HG02943 (cell line): ENCODE results near the gene MACROH2A1.

Experiments
- ATAC-seq: cut with Tn5 transposase; IDR thresholded peaks from one replicate; pipeline ENCODE4 v1.9.1; 2021; ENCODE audit warnings: mild to moderate bottlenecking, low read depth, moderate library complexity; ENCODE audit not compliant: unreplicated experiment

MACROH2A1 gene

DNA sequence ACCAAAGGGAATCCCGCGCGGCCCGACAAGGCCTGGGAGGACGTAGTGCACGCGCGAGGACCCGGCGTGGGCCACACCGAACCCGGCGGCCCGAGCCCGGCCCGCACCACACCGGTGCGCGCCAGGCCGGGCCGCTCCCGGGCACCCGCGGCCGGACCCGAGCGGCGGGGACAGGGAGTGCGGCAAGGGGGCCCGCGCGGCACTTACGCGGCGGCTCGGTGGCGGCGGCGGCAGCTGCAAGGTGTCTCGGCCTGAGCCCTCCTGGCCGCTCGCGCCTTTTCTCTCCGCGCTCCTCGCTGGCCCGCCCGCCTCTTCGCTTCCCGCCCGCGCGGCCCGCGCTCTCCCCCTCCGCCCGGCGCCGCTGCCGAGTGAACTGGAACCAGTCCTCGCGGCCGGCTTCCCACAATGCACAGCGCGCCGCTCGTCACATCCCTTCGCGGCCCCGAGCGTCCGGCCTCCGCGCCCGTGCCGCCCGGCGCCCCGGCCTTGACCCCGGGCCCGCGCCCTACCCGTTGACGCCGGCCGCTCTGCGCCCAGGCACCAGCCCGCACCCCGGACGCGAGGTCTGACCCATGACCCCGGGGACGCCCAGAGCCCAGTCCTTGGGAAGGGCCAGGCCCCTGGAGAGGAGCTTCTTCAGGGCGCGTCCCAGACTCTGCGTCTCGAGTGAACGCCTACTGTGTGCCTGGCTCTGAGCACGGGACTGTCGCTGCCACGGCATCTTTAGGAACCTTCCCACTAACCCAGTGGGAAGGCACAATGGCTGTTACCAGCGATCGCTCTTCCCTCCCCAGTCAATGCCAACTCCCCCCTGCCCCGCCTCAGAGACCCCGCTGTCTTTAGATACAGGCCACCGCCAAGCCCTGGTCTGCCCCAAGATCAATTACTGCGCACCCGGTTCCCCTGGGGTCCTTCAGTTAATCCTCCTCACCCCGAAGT, at the start of gene MACROH2A1:
Gene MACROH2A1, minus strand, starts transcription at position 377 of the 939 bp plus-strand sequence. CDS start 10,138 bp downstream, outside the sequence.
- ATAC-seq, result peak; percentile 72

DNA sequence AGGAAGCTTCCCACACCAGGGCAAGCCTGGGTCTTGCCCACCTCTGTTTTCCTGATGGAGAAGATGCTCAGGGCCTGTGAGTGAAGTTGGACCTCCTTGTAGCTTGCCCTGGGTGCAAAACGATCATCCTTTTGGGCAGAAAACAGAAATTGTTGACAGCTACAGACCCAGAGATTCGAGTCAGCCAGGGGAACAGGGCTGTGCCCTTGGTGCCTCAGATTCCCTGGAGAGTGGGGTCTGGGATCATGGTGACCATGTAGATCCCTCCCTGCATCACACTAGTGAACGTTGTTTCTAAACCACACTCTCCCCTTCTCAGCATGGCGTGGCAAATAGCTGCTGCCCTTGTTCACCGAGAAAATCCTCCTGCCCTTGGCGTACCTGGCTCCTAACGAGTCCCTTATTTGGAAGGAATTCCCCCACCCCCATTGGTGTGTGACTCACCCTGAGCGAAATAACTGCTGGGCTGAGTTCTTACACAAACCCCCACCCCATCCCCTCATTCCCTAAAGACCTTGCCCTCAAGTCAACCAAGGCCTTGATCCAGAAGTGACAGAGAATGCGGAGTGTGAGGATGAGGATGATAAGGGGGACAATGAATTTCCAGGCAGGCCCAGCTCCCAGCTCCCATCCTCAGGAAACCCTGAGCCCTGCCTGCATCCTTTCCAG, 49.2 kb upstream of the MACROH2A1 start:
- no peak for ATAC-seq

- ATAC-seq, result no peak
These were observed 48.4 kb upstream of the MACROH2A1 start, which contains the start of gene DCANP1 for GRCh38 chr5:135447298-135447929. TSS of gene DCANP1 (minus strand) at chr5:135447348. CDS start at chr5:135447108, 240 bp downstream.

- ATAC-seq, result no peak
These were observed 47.6 kb upstream of the MACROH2A1 start for GRCh38 chr5:135446615-135447014.

DNA sequence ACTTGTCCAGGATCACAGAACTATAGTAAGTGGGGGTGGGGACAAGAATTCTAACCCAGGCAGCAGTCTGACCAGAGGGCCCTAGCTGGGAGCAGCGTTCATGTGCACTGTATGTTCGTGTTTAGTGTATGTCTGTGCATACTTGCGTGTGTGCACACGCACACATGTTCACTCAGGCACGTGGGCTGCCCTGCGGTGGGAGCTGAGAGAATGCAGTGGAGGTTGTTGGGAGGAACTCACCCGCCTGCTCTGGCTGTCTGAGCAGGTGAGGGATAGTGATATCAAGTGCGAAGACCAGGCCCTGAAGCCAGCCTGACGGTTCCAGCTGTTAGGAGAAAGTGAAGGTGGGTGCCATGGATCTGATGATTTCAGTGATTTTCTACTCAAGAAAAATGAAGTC, 47.2 kb upstream of the MACROH2A1 start:
- no peak for ATAC-seq

DNA sequence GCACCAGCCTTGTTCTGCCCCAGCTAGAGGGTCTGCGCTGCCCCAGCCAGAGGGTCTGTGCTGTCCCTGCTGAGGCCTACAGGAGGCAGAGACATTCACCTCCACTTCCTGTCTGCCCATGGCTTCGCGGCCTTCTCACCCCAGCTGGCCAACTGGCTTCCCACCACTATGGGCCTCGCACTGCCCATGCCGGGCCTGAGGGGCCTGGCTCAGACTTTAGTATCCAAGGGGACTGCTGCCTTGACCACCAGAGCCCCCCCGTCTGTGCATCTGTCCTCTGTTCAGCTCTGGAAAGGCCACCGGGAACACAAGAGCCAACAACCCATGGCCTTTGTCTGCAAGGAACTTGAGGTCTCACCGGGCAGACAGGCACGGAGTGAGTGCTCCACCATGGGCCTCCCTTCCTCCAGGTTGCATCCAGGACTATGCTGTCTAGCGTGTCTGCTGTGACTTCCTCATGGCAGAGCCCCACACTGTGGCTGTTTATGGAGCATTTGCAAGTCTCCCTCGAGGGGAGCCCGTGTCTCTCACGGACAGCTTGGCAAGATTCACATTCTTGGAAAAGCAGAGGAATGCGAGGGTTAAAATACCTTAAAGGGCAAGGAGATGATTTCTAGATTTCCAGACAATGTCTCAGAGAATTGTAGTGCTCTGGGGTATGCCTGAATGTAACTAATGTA, 46.4 kb upstream of the MACROH2A1 start:
- no peak for ATAC-seq

GRCh38 chr5:135444881-135445280, 45.9 kb upstream of the MACROH2A1 start:
- no peak for ATAC-seq

- ATAC-seq, result no peak
These were observed 45.3 kb upstream of the MACROH2A1 start for GRCh38 chr5:135444360-135444759.

- no peak for ATAC-seq
These were observed 44.3 kb upstream of the MACROH2A1 start for GRCh38 chr5:135443161-135443960.

DNA sequence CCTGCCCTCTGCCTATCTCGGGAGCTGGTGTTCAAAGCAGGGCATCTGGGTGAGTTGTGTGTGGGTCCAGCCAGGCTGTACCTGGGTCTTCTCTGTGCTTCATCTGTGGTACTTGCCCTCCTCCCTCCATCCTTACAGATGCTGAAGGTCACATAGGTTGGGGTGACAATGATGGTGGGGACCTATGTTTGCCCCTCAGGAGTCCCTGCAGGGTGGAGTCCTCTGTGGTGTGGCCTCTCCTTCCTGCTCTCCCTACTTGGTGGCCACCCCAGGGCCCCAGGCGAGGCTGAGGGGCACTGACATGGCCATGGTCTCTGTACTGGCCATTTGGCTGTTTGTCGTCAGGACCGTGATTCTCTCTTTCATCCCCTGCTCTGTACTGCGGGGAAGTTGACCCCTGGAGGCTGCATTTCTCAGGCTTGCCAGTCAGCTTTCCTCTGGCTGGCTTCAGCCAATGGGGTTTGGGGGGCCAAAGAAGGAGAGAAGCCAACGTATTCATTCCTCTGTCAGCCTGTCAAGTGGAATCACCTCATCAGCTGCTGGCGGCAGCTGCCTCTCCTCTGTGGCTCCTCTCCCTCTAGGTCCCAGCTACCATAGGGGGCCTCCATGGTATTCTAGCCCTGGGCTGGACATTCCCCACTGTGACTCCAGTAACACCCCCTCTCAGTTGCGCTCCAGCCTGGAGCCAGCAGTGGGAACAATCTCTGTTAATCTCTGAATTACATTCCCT, 43.6 kb upstream of the MACROH2A1 start:
- no peak for ATAC-seq

DNA sequence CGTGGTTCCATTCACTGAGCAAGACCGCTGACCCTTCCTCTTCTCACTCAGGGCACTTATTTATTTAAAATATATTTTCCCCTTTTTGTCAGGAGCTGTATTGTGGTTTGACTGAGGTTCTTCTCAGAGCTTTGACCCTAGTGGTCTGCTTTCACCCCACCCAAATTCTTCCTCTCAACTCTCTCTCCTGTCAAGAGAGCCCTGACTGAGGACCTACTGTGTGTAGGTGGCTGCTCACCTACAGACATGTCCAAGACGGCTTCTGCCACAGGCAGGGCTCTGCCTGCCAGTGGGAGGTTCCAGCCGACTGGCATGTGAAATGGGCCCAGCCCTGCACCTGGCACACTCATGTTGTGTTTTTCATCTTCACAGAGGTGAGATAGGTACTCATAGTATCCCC, 42.9 kb upstream of the MACROH2A1 start:
- no peak for ATAC-seq

DNA sequence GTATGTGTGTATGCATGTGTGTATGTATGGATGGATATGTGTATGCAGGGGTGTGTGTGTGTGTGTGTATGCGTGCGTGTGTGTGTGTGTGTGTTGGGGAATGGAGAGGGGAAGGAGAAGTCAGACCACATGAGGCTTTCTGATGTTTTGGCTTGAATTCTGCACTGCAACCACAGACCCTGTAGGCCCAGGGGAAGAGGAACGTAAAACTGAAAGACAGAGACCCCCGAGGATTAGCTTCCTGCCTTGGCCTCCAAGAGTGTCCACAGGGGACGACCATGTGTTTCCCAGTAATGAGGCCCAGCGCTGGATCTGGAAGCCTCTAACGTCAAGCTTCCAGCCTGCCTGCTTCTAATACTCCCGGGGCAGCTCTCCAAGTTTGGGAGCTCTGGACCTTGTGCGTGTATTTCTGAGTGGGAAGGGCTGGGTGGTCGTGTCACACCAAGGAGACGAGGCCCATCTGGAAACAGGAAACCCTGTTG, 42.4 kb upstream of the MACROH2A1 start:
- ATAC-seq, result no peak

- ATAC-seq, result no peak
These were observed 41.9 kb upstream of the MACROH2A1 start for GRCh38 chr5:135440916-135441315.

GRCh38 chr5:135439231-135440205, 40.5 kb upstream of the MACROH2A1 start:
- ATAC-seq, result no peak

DNA sequence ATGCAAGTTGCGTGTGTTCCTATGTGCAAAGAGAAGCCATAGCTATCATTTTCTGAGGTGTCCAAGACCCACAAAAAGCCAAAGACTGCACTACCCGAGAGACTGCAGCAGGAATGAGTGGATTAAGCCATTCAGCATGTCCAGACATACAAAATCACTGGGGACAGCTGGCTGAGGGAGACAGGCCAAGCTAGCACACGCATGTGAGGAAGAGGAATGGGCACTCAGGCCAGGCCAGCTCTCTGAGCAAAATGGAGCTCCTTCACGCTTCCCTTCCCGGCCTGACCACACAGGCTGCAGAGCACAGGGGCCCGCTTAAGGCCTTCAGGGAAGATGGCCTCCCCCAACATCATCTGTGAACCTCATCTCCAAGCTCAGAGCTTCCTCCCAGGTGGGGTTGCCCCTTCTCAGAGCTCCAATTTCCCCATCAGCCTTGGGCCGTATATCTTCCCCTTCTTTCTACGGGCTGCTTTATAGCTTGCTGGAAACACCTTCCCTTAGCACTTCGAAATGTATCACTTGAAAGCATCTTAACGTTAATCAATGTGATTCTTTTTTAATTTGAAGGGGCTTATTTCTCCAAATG, 39.7 kb upstream of the MACROH2A1 start:
- no peak for ATAC-seq

DNA sequence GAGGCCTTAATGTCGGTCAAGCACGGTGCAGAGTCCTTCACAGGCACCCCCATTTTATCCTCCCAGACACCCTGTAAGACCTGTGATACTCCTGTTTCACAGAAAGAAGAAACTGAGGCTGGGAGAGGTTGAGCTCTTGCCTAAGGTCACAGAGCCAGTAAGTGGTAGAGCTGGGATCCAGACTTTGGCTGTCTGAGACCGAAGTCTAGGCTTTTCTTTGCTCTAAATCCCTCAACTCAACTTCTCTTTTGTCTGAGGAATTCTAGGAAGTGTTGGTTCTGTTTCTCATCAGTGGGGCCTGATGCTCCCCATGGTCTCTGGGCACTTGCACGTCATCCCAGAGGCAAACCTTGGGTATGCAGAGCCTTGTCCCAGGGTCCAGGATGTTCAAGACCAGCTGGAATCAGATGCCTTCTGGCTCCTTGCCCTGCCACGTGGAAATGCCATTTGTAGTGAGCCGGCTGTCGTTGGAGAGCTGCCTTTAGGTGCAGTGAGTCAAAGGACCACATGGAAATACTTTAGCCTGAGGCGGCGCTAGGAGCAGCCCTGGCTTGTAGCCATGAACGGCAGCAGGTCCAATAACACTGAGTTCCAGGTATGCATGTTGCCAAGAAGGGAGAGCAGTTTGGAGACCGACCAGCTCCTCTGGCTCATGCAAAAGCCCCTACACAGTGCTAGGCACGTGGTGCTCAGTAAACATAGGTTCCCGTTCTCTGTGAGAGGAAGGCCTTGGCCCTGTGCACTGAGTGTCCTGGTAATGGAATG, 38.9 kb upstream of the MACROH2A1 start:
- no peak for ATAC-seq

DNA sequence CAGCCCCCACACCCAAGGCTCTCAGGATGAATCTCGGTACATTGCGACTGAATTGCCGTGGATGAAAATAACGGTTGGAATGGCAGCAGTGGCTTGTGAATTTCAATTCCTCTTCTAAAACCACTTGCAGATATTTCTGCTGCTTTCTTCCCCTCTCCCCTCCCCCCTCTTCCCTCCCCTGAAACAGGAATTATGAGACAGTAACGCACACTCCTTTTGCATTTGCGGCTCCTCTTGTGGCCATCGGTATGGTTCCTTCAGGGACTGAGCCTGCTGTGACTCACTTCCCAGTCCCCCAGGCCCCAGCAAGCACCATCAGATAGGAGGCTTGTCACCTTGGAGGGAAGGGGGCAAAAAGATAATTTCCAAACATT, 38.4 kb upstream of the MACROH2A1 start:
- no peak for ATAC-seq
